ENCODE measurements around the gene NMRK1.
A peak's percentile ranks its signal among the peaks of the same experiment; 100 is the strongest.

The NMRK1 gene

DNA sequence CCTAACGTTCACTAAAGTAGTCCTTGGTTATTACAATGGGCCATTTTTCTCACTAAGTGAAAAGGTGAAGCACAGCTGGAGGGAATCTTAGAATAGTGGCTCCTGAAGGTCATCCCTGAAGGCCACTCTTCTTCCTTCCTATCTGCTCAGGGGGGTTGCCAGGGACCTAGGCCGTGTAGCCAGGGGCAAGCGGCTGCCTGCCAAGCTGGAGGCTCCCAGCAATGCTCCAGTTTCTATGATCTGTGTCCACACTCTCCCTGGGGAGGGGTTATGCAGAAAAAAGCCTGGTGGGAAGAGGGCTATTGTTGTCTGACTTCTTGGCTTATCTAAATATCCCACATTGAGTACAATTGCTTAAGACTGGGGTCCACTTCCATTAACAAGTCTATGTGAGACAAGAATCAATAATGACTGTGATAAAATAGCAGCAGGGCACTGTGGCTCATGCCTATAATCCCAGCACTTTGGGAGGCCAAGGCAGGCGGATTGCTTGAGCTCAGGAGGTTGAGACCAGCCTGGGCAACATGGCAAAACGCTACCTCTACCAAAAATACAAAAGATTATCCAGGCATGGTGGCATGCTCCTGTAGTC, 3.8 kb downstream of the NMRK1 start:
- no peak for DNase-seq (ENCODE audit: low read depth in 2 of 2)
- TF ChIP-seq, protein P1, sequence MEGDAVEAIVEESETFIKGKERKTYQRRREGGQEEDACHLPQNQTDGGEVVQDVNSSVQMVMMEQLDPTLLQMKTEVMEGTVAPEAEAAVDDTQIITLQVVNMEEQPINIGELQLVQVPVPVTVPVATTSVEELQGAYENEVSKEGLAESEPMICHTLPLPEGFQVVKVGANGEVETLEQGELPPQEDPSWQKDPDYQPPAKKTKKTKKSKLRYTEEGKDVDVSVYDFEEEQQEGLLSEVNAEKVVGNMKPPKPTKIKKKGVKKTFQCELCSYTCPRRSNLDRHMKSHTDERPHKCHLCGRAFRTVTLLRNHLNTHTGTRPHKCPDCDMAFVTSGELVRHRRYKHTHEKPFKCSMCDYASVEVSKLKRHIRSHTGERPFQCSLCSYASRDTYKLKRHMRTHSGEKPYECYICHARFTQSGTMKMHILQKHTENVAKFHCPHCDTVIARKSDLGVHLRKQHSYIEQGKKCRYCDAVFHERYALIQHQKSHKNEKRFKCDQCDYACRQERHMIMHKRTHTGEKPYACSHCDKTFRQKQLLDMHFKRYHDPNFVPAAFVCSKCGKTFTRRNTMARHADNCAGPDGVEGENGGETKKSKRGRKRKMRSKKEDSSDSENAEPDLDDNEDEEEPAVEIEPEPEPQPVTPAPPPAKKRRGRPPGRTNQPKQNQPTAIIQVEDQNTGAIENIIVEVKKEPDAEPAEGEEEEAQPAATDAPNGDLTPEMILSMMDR (IDR thresholded peaks at IDR 0.05; ENCODE audit: low read depth, low read length) = no peak
- no peak overlapping the region for H3K4me3 ChIP-seq (replicated peaks in 1 of 2; ENCODE audit: low read depth in 2 of 2, low read length in 2 of 2)

DNA sequence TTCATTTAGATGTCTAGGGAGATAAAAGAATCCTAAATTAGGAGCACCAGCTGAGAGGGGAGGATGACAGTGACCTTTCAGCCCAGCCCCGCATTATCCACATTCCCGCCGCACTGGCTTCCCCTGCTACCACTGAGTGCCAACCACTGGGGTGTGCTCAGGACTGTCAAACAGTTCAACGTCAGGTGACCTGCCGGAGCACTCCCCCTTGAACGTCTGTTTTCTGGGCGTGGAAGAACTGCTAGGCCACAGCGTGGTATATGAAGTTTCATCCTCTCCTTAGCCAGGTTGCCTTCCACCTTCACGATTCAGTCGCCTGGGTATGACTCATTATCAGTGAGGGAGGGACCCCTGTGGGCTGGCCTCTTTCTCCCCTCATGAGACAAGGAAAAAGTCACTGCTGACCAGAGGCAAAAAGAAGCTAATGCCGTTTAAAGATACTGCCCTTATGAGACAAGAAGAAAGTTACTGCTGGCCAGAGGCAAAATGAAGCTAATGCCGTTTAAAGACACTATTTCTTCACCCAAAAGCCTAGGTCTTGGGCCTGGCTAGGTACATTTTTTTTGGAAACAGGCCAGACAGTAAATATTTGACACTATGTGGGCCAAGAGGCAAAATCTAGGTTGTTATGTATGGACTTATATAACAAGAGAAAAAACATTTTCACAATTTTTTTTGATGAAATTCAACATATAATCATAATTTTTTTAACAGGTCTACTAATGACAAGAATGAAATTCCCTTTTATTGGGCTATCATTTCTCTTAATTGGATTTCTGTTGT, 4.6 kb downstream of the NMRK1 start:
- DNase-seq (ENCODE audit: low read depth in 2 of 2) = no peak
- TF ChIP-seq, protein P1 (IDR thresholded peaks at IDR 0.05; ENCODE audit: low read depth, low read length) = no peak
- no peak overlapping the region for H3K4me3 ChIP-seq (replicated peaks in 1 of 2; ENCODE audit: low read depth in 2 of 2, low read length in 2 of 2)

DNA sequence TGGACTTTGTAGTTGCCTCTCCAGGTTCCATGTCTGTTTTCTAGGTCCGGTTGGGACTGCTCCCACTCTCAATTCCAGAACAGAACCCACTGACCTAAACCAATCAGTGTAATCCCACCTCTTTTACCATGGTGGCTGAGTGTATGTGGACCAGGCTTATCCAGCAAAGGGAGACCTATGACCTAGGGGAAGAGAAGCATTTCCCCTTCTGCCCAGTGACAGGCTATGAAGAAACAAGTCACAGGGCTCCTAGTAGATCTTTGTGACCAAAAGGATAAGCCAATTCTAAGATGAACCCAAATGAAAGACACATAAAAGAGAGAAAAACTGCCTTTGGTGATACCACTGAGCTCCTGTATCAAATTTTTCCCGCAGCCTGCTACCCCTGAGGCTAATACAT, 6.3 kb downstream of the NMRK1 start:
- no peak for DNase-seq (ENCODE audit: low read depth in 2 of 2)
- H3K4me3 ChIP-seq (replicated peaks in 1 of 2; ENCODE audit: low read depth in 2 of 2, low read length in 2 of 2) = no peak overlapping the region
- TF ChIP-seq, protein P1 (IDR thresholded peaks at IDR 0.05; ENCODE audit: low read depth, low read length) = no peak

DNA sequence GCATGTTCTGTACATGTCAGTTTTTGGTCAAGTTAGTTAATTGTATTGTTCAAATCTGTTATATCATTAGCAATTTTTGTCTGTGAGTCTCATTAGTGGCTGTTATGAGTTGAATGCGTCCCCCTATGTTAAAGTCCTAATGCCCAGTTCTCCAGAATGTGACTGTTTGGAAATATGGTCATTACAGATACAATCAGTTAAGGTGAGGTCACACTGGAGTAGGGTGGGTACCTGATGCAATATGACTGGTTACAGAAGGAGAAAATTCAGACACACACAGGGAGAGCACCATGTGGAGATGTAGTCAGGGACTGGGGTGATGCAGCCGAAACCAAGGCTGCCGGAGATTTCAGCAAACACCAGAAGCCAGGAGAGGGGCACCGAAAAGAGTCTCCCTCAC, 15.1 kb downstream of the NMRK1 start:
- DNase-seq (ENCODE audit: low read depth in 2 of 2) = no peak
- TF ChIP-seq, protein P1 (IDR thresholded peaks at IDR 0.05; ENCODE audit: low read depth, low read length) = no peak
- no peak overlapping the region for H3K4me3 ChIP-seq (replicated peaks in 1 of 2; ENCODE audit: low read depth in 2 of 2, low read length in 2 of 2)

DNA sequence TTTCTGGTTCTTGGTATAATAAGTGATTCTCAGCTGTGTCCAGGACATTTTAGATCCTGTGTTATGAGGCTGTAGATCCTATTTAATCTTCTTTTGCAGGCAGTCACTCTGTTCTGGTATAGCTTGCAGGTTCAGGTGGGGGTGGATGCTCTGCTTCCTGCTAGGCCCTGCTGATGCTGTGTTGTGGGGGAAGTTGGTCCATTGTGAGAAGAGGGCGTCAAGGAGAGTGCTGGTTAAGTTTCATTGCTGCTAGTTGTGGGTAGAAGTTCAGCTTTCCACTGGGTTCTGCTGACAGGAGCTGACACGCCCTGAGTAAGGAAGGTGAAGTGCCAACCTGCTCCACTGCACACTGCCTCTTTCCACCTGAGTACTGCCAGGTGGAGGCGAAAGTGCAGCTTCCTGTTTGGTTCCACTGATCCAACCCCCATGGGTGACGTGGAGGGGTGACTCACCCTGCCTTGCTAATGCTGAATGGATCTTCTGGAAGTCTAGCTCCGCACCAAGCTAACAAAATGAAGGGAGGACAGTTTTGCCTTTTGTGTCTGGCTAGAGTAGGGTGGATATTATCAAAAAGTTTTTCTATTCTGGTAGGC, 16.3 kb downstream of the NMRK1 start:
- DNase-seq (ENCODE audit: low read depth in 2 of 2) = peak in 1 of 2 donors; percentile 31
- no peak overlapping the region for H3K4me3 ChIP-seq (replicated peaks in 1 of 2; ENCODE audit: low read depth in 2 of 2, low read length in 2 of 2)

DNA sequence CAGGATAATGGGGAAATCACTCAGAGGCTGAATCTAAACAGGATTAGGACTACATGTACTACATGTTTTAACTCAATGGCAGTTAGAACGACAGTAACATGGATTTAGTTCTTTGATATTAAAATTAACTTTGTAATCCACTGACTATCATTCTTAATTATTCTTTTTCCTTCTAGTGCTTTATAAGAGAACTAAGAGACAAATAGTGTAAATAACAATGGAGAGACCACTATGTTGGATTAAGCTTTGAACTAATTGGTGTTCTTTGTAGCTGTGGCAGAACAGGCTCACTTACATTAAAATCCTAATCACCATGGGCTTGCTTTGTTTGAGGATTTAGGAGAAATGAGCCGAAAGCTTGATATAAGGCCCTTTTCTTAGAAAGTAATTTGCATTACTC, 18.8 kb downstream of the NMRK1 start:
- TF ChIP-seq, protein P1 (IDR thresholded peaks at IDR 0.05; ENCODE audit: low read depth, low read length) = no peak
- no peak overlapping the region for H3K4me3 ChIP-seq (replicated peaks in 1 of 2; ENCODE audit: low read depth in 2 of 2, low read length in 2 of 2)
- DNase-seq (ENCODE audit: low read depth in 2 of 2) = no peak

More for the DNA sequence above, 16.3 kb downstream of the NMRK1 start:
- TF ChIP-seq, protein P1 (IDR thresholded peaks at IDR 0.05; ENCODE audit: low read depth, low read length) = no peak

Measured in cardiac fibroblast (primary cell).